Gastroesophageal sphincter (tissue), 3 donors: ENCODE data around the gene SYTL3.

Source experiments
- EP300 ChIP-seq: sonication (generic); formaldehyde crosslinking; IDR thresholded peaks from one replicate; pipeline ENCODE4 v1.6.1; 2017; ENCODE audit warnings: antibody characterized with exemption, mild to moderate bottlenecking
- POLR2A ChIP-seq, 2 donors: fragments of 450-650 bp; IDR thresholded peaks; one replicate each; pipeline ENCODE4 v1.6.1; 2017; ENCODE audit warnings: antibody characterized with exemption in 2 of 2, mild to moderate bottlenecking in 2 of 2, moderate library complexity in 1 of 2
- TF ChIP-seq, protein P1 (sequence below), 4 experiments: fragments of 200-600 bp in 2 of 4; fragments of 450-650 bp in 2 of 4; sonication (generic) in 1 of 4; IDR thresholded peaks; one replicate each; pipeline ENCODE4 v1.5.1; 2017 to 2019; ENCODE audit warnings: antibody characterized with exemption in 4 of 4, mild to moderate bottlenecking in 2 of 4, moderate library complexity in 2 of 4

DNA sequence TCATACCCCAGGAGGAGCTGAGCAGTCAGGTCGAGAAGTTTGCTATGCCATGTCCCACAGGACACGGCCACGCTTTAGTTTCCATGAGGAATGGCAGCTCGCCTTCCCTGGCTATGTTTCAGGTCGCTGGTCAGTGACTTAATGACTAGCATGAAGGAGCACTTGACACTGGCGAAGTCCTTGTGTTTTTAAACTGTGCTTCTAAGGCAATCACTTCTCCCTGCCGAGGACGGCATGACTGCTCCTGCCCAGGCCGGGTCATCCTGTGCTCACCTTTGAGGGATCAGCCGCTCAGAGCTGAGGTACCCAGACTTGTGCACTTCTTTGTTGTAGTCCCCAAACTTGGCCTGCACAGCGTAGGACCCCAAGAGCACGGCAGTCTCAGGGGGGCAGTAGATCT, 135.2 kb downstream of the SYTL3 start:
- TF ChIP-seq, protein P1, sequence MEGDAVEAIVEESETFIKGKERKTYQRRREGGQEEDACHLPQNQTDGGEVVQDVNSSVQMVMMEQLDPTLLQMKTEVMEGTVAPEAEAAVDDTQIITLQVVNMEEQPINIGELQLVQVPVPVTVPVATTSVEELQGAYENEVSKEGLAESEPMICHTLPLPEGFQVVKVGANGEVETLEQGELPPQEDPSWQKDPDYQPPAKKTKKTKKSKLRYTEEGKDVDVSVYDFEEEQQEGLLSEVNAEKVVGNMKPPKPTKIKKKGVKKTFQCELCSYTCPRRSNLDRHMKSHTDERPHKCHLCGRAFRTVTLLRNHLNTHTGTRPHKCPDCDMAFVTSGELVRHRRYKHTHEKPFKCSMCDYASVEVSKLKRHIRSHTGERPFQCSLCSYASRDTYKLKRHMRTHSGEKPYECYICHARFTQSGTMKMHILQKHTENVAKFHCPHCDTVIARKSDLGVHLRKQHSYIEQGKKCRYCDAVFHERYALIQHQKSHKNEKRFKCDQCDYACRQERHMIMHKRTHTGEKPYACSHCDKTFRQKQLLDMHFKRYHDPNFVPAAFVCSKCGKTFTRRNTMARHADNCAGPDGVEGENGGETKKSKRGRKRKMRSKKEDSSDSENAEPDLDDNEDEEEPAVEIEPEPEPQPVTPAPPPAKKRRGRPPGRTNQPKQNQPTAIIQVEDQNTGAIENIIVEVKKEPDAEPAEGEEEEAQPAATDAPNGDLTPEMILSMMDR (IDR thresholded peaks at IDR 0.05): no peak
- TF ChIP-seq EP300 (no peak), POLR2A (IDR thresholded peaks at IDR 0.05) (no peak)
